Fibroblast of gingiva (primary cell): ENCODE results near the gene COLGALT1.
"Not testable (repeated sequence)": the region's sequence is repeated elsewhere in the genome, so short reads cannot be mapped to it uniquely, and the experiment has no call there.

Experiments
- DNase-seq: peaks from one replicate; pipeline ENCODE4 v3.0.0-alpha.2; 2011; ENCODE audit warnings: low read depth

Gene COLGALT1

DNA sequence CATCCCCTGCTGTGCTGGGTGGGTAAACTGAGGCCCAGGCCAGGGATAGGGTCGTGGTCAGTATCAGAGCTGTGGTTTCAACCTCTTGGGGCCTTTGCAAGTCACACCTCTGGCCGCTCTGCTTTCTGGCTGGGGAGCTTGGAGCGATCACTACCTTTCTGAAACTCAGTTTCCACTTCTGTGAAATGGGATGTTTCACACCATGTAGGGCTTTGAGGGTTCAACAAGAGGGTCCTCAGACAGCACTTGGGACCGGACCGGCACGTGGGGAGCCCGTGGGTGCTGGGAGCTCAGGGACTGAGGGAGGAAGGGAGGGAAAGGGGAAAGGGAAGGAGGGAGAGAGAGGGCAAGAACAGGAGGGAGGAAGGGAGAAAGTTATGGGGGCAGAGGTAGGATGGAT, 22.9 kb upstream of the COLGALT1 start:
- no peak for DNase-seq

DNA sequence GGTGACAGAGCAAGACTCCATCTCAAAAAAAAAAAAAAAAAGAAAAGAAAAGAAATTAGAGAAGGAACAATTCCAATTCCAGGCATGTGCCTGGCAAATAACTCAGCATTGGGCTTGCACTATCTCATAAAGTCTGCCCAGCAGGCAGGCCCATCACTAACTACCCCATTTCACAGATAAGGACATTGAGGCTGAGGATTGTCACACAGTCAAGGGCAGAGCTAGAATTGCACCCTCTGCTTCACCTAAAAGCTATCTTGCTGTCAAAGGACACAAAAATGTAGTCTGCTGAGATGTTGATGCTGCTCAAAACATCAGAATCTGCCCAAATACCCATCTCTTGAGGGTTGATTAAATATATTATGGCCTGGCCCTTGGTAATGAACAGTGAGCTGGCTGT, 20.7 kb upstream of the COLGALT1 start:
- DNase-seq = no peak

DNA sequence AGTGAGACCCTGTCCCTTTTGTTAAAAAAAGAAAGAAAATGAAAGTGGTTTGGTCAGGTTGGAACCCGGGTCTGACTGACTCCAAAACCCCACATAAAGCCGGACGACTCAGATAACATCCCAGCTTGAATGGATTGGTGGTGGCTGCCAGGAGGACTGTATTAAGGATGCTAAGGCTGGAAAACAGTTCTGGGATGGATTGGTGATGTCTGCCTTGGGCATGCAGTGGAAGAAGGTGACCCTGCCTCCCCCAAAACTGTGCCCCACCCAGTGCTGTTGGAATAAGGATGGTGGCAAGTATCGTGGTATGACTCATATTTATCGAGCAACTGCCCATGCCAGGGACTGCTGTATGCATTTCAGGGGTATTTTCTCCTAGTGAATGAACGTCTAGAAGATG, 18.5 kb upstream of the COLGALT1 start:
- no peak for DNase-seq

DNA sequence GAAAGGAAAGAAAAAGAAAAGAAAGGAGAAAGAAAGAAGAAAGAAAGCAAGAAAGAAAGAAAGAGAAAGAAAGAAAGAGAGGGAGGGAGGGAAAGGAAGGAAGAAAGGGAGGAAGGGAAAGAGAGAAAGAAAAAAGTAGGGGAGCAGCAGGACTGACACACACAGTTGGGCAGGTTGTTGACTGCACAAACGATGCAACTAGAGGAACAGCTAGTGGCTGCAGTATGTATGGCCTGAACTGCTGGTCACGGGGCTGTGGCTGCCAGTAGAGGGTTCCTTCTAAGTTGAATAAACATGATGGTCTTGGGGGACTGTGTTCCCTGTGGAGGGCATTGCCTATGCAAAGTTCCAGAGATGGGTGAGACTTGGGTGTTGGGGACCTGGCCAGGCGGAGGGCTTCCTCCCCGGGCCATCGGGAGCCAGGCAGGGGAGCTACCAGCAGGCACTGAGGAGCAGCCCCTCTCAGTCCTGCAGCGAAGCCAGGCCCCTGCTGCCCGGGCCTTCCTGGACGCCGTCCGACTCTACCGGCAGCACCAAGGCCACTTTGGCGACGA, 16.7 kb upstream of the COLGALT1 start:
- DNase-seq = no peak

DNA sequence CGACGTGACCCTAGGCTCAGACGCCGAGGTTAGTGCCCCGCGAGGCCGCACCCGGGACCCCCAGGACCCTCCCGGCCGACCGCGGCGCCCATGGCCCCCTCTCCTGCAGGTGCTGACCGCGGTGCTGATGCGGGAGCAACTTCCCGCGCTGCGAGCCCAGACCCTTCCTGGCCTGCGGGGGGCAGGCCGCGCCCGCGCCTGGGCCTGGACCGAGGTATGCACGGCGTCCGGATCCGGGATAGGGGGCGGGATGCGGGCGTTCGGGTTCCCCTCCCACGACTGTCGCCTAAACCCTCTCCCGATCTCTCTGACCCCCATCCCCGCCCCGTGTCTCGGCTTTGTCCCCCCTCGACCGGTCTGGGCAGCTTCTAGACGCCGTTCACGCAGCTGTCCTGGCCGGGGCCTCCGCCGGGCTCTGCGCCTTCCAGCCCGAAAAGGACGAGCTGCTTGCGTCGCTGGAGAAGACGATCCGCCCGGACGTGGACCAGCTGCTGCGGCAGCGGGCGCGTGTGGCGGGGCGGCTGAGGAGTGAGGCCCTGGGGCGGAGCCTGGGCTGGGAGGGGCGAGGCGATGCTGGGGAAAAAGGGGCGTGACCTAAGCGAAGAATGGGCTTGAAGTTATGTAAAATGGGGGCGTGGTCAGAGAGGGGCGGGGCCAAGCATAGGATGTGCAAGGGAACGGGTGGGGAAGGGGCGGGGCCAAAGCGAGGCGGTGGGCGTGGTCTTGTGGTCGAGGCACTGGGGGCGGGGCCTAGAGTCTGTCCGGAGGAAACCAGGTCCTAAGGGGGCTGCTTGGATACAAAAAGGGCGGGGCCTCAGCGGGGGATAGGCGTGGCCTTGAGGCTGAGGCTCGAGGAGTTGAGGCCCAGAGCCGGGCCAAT, 16.0 kb upstream of the COLGALT1 start:
- peak; percentile 89 for DNase-seq

DNA sequence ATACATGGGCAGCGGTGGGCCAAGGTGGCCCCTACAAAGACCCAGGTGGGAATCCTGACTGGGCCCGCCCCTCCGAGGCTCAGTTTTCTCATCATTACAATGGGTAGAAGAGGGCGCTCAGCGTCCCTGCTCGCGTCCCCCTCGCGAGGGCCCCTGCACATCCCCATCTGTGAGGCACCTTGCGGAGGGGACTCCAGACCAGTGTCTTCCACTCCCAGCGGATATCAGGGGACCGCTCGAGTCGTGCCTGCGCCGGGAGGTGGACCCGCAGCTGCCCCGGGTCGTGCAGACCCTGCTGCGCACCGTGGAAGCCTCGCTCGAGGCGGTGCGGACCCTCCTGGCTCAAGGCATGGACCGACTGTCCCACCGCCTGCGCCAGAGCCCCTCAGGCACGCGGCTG, 15.3 kb upstream of the COLGALT1 start:
- no peak for DNase-seq

DNA sequence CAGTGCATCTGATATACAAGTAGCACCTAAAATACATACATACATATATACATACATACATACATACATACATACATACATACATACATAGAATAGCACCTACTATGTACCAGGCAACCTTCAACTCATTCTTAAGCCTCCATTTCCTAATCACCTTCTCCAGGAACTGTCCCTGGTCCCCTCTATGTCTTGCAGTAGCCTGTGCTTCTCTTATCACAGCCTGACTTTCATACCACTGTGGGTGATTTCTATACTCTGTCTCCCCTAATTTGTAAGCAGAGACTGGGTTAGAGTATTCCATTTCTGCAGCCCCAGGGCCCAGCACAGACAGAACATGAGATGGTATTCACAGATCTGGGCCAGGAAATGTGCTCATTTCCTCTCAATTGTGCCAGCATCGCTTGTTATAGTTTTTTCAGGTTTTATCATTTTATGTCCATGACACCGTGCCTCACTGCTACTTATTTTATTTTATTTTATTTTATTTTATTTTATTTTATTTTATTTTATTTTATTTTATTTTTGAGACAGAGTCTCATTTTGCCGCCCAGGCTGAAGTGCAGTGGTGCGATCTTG, 14.2 kb upstream of the COLGALT1 start:
- DNase-seq = no peak

DNA sequence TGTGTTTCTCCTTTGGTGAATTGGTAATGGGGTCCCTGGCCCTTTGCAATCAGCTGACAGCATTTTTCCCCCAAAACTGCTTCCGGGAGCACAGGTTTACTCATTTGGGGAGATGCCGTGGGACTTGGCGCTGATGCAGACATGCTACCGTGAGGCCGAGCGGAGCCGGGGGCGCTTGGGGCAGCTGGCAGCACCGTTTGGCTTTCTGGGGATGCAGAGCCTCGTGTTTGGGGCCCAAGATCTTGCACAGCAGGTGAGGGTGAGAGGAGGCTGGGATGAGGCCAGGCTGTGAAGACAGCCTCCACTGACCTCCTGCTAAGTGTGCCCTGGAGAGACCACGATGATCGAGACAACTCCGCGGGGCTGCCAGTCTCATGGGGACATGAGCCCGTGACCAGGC, 13.4 kb upstream of the COLGALT1 start:
- DNase-seq = no peak

DNA sequence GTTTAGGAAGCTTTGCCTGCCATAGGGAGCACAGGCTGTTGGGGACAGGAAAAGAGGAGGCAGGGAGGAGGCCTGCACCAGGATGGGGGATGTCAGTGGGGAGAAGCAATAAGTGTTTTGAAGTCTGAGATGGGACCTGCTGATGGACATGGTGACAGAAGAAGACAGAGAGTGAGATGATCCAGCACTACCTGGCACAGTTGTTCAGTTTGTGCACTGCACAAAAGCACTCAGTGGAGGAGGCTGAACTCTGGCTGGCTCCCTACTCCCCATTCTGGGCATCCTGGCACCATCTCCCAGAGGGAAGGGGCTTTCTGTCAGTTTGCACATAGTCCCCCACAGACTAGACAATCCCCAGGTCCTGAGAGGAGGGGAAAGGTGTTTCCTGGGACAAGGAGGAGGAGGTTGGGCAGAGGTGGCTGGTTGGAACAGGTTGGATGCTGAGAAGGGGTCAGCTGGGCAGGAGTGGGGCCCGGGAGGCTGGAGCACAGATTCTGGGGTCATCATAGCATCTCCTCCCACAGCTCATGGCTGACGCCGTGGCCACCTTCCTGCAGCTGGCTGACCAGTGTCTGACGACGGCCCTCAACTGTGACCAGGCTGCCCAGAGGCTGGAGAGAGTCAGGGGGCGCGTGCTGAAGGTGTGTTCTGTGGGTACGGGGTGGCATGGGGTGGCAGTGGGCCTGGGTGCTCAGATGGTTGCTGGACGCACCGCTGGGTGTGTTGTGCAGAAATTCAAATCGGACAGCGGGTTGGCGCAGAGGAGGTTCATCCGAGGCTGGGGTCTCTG, 12.5 kb upstream of the COLGALT1 start:
- no peak for DNase-seq

DNA sequence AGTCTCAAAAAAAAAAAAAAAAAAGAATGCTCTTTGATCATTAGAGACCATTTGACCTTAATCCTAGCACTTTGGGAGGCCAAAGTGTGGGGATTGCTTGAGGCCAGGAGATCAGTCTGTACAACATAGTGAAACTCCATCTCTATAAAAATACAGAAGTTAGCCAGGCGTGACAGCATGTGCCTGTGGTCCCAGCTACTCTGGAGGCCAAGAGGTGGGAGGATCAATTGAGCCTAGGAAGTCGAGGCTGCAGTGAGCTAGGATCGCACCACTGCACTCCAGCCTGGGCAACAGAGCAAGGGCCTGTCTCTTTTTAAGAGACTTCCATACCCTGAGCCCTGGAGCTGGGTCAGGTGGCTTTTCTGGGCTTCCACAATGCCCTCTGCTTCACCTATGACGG, 11.5 kb upstream of the COLGALT1 start:
- no peak for DNase-seq

DNA sequence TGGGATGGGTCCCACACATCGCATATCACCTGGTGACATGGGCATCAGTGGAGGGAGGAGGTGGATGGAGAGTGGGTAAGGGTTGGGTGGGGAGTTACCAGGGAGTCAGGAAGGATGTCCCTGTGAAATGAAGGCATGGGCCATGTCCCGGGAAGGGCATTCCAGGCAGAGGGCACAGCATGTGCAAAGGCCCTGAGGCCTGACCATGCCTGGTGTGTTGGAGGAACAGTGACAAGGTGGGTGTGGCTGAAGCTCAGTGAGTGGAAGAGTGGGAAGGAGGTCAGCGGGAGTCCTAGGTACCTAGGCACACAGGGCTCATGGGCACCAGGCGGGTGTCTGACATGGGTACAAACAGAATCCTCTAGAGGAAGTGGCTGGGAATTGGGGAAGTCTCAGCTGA, 11.0 kb upstream of the COLGALT1 start:
- no peak for DNase-seq

DNA sequence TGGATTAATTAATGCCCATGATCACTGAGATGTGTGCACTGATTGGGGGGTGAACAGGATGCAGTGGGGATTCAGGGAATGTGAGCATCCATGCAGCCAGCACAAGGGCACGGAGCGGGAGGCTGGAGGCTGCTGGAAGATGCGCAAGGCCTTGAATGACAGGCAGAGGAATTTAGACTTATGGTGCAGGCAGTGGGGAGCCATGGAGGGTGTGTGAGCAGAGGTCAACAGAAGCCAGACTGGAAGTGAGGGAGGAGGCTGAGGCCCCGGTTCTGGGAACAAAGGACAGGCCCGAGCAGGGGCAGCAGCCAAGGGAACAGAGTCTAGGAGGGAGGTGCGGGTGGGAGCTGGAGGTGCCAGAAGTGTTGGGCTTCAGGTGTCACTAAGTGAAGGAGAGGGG, 7.3 kb upstream of the COLGALT1 start:
- no peak for DNase-seq

DNA sequence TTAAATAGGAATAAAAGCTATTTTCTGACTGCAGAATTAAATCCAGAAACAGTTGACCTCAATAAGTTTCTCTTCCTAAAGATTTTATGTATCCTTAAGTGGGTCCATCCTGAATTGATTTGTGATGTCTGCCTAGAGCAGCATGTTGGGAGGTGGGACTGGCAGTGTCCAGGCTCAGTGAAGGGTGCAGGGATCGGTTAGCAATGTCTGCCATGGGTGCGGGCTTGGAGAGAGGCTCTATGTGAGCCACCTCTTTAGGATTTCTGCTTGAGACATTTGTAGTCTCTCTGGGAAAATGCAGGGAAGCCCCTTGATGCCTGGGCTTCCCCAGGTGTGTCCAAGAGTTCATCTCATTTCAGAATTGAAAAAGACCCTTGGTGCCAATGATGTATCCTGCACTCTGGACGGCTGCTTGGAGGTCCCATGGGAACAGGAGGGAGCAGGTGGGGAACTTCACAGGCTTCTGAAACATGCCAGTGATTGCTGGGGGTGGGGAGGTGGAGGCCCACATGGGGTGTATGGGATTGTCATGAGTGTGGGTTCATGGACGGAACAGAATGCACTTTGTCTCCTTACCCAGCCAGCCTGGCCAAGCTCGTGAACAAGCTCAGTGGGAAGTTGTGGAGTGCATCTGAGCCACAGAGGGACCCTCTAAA, 6.2 kb upstream of the COLGALT1 start:
- DNase-seq = no peak

DNA sequence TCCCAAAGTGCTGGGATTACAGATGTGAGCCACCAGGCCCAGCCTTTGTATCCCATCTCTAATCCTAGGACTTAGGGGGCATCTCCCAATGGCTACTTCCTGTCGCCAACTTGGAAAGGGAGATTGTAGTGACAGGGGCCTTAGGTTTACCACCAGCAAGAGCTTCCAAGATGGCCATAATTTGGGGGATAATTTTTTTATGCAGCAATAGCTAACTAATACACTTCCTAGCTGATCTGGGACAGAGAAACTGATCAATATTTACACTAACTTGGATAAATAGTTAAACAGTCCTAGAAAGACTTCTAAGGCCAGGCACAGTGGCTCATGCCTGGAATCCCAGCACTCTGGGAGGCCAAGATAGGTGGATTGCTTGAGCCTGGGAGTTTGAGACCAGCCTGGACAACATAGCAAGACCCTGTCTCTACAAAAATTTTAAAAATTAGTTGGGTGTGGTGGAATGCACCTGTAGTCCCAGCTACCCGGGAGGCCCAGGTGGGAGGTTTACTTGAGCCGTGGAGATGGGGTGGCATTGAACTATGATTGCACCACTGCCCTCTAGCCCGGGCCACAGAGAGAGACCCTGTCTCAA, 5.3 kb upstream of the COLGALT1 start:
- DNase-seq = no peak

DNA sequence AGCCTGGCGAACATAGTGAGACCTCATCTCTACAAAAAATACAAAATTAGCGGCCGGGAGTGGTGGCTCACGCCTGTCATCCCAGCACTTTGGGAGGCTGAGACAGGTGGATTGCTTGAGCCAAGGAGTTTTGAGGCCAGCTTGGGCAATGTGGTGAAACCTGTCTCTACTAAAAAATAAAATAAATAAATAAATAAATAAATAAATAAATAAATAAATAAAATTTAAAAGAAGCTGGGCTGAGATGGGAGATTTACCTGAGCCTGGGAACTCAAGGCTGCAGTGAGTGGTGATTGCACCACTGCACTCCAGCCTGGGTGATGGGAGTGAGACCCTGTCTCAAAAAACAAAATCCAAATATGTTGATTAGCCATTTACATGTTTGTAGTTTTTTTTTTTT, 2.7 kb upstream of the COLGALT1 start:
- DNase-seq = not testable (repeated sequence)

DNA sequence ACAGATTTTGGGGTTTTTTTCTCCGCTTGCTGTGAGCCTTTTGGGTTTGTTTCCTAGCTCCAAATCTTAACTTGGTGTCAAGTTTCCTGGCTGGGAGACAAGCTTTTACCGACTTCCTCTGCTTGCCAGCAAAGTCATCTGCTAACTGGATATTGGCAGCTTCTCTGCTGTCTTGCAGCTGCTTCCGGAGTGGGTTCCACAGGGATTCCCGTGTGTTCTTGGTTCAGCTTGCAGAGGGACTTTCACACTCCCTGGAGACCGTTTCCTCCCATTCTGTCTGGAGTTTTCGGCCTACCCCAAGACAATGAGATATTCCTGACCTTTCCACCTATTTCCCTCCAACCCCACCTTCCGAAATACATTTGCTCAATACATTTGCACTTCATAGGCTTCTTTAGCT, 2.2 kb upstream of the COLGALT1 start:
- peak; percentile 96 for DNase-seq

DNA sequence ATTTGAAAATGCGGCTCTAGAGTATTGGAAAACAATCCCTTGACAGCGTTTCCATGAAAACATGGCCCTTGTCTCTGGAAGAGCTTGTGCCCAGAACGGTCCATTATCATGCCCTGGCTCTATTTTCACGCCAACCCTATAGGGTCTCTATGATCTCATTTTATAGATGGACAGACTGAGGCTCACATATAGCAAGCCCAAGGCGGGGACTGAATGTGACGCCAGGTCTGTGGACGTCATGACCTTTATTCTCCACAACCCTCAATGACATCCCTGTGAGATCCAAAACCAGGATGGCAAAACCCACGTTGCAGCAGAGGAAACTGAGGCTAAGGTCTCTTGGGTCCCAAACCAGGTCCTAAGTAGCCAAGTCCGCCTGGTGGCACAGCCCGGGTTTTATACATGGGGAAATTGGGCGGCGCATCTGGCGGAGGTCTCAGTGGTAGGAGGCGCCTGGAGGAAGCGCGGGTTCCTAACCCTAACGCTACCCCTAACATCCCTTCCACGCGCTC, 425 bp upstream of the COLGALT1 start:
- no peak for DNase-seq

DNA sequence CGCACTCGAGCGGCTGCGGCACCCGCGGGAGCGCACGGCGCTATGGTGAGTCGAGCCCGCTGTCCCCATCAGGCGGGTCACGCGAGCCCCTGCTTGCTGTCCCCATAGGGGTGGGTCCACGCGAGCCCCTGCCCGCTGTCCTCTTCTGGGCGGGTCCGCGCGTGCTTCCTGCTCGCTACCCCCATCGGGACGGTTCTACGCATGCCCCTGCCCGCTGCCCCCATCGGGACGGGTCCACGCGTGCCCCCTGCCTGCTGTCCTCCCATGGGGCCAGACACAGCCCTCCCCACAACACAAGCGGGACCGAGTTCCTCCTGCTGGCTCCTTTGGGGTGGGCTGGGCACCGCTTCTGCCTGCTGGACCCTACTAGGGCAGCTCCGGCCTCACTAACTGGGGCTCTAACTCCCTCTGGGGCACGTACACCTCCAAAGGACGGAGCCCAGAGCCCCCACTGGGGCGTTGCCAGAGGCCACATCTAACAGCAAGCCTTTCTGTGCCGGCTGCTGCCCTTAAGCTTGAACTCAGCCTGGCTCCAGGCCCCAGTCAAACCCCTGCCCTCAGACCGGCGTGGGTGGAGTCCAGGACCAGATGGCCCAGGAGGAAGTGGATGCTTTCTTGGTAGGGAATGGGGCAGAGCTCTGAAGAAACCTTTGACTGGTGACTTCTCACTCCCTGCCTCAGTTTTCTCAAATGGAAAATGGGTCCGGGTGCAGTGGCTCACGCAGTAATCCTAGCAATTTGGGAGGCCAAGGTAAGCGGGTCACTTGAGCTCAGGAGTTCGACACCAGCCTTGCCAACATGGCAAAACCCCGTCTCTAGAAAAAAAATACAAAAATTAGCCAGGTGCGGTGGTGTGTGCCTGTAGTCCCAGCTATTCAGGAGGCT, 722 bp downstream of the COLGALT1 start:
- DNase-seq = peak; percentile 74

DNA sequence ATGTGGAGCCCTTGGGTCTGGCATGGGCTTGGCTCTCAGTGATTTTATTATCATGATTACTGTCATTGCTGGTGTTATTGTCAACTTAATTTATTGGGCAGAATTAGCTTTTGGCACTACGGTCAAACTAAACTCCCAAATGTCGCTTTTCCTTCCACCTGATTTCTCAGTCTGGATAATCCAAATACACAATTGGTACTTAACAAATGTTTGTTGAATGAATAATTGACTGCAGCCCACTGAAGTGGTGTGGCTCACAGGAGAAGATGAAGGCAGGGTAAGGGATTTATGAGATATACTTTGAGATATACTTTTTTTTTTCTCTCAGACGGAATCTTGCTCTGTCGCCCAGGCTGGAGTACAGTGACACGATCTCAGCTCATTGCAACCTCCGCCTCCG, 1.5 kb downstream of the COLGALT1 start:
- no peak for DNase-seq

DNA sequence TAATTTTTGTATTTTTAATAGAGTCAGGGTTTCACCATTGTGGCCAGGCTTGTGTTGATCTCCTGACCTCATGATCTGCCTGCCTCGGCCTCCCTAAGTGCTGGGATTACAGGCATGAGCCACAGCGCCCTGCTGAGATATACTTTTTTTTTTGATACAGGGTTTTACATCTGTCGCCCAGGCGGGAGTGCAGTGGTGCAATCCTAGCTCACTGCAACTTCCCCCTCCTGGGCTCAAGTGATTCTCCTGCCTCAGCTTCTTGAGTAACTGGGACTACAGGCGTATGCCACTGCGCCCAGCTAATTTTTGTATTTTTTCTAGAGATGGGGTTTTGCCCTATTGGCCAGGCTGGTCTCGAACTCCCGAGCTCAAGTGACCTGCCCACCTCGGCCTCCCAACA, 2.0 kb downstream of the COLGALT1 start:
- no peak for DNase-seq

DNA sequence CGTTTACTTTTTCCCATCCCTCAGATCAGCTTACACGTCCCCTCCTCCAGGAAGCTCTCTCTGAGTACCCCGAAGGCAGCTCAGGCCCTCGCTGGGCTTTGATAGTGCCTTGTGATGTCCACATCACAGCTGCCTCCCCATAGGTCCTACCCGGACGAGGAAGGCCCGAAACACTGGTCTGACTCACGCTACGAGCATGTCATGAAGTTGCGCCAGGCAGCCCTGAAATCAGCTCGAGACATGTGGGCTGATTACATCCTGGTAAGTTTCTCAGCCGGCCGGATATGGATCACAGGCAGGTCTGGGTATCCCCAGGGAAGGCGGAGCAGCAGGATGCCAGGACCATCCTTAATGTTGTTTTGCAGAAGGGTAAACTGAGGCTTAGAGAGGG, 4.8 kb downstream of the COLGALT1 start:
- DNase-seq = peak; percentile 88
